ENCODE measurements around the gene MPP2. TPM values are rescaled to one million over a fixed set of nuclear protein-coding genes. Genes with fewer than 3 reads are reported as not detected.
"Not testable (repeated sequence)": the region's sequence is repeated elsewhere in the genome, so short reads cannot be mapped to it uniquely, and the experiment has no call there.

Gene MPP2
- total and polyA plus RNA-seq, 11 donors = 6.7 to 22.3 (median 13.6) TPM

- peaks cover 0 to 3% (median 0%) of the 10 kb centered on the region in 9 donors for H3K27me3 ChIP-seq
- ATAC-seq = peak; percentile 94 to 98 (median 97)
- no peaks in the 10 kb centered on the region for H3K9me3 ChIP-seq
- H3K36me3 ChIP-seq = peaks cover 0 to 15% (median 5%) of the 10 kb centered on the region in 9 donors
- H3K27ac ChIP-seq = no peak overlapping the region
- intact Hi-C loops (cut with DNase I) = no loop called here
- H3K4me3 ChIP-seq = peak overlapping the region; percentile 5 to 64 (median 51)
- TF ChIP-seq POLR2A (IDR thresholded peaks at IDR 0.05) = no peak
- TF ChIP-seq CTCF (IDR thresholded peaks at IDR 0.05) = no peak
- 0 to 2% (median 2%) methylated on average over 14 to 31 of the region's 31 CpGs for WGBS, 4 donors
- peak; percentile 86 to 93 (median 90) for DNase-seq
- peaks cover 0 to 20% (median 12%) of the 10 kb centered on the region in 12 donors for H3K4me1 ChIP-seq
Measured at GRCh38 chr17:43900183-43900857, 7.0 kb downstream of the MPP2 start.

GRCh38 chr17:43898446-43898845, 8.9 kb downstream of the MPP2 start:
- WGBS, 4 donors = 30 to 77% (median 63%) methylated on average over 1 of the region's 1 CpG
- intact Hi-C loops (cut with DNase I) = no loop called here

DNA sequence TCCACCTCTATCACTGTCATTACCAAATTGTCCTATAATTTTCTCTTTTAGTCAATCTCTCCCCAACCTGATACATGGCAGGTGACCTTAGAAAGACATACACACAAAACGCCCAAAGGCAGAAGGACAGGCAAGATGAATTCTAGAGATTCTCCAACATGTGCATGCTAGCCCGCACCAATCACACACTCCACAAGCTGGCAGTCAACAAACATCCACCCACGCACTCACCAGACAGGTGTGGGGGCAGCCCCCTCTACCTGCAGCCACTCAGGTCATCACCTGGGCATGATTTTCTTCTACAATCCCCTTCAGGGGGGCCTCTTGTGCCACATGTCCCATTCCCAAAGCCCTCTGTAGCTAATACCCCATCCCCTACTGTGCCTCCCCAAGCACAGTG, 9.5 kb downstream of the MPP2 start:
- peaks cover 0 to 20% (median 3%) of the 10 kb centered on the region in 9 donors for H3K36me3 ChIP-seq
- H3K27ac ChIP-seq = no peak overlapping the region
- ATAC-seq (no peak), DNase-seq (no peak)
- intact Hi-C loops (cut with DNase I) = no loop called here
- no peak overlapping the region for H3K4me3 ChIP-seq
- no peaks in the 10 kb centered on the region for H3K9me3 ChIP-seq
- 90 to 98% (median 93%) methylated on average over 3 of the region's 3 CpGs for WGBS, 4 donors
- peaks cover 0 to 19% (median 12%) of the 10 kb centered on the region in 12 donors for H3K4me1 ChIP-seq
- no peaks in the 10 kb centered on the region for H3K27me3 ChIP-seq
- TF ChIP-seq CTCF (IDR thresholded peaks at IDR 0.05) (no peak), POLR2A (IDR thresholded peaks at IDR 0.05) (no peak)

More at GRCh38 chr17:43898446-43898845, 8.9 kb downstream of the MPP2 start:
- no peak for ATAC-seq
- no peak overlapping the region for H3K4me3 ChIP-seq
- TF ChIP-seq CTCF (IDR thresholded peaks at IDR 0.05) (no peak), POLR2A (IDR thresholded peaks at IDR 0.05) (no peak)
- H3K27ac ChIP-seq = no peak overlapping the region
- H3K27me3 ChIP-seq = no peaks in the 10 kb centered on the region
- no peak for DNase-seq
- peaks cover 0 to 20% (median 3%) of the 10 kb centered on the region in 9 donors for H3K36me3 ChIP-seq
- H3K4me1 ChIP-seq = peaks cover 0 to 19% (median 12%) of the 10 kb centered on the region in 12 donors
- no peaks in the 10 kb centered on the region for H3K9me3 ChIP-seq

DNA sequence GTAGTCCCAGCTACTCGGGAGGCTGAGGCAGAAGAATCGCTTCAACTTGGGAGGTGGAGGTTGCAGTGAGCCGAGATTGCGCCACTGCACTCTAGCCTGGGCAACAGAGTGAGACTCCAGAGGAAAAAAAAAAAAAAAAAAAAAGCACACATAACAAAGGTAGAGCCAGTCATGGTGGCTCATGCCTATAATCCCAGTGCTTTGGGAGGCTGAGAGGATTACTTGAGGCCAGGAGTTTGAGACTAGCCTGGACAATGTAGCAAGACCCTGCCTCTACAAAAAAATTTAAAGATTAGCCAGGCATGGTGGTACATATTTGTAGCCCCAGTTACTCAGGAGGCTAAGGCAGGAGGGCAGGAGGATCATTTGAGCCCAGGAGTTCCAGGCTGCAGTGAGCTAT, 12.8 kb downstream of the MPP2 start:
- H3K27me3 ChIP-seq; H3K9me3 ChIP-seq; intact Hi-C loops (cut with DNase I); H3K4me1 ChIP-seq; ATAC-seq; DNase-seq; H3K27ac ChIP-seq; H3K4me3 ChIP-seq: not testable (repeated sequence)
- peaks cover 0 to 20% (median 3%) of the 10 kb centered on the region in 9 donors for H3K36me3 ChIP-seq
- WGBS, 4 donors = 89 to 98% (median 93%) methylated on average over 4 of the region's 4 CpGs

GRCh38 chr17:43892647-43892952, 14.7 kb downstream of the MPP2 start:
- Histone ChIP-seq H3K27ac (no peak overlapping the region), H3K27me3 (no peaks in the 10 kb centered on the region), H3K4me1 (no peaks in the 10 kb centered on the region), H3K4me3 (no peak overlapping the region), H3K9me3 (no peaks in the 10 kb centered on the region), H3K36me3 (peaks cover 0 to 16% (median 3%) of the 10 kb centered on the region in 9 donors)
- no peak for ATAC-seq
- WGBS, 4 donors = 43 to 58% (median 53%) methylated on average over 4 of the region's 4 CpGs
- intact Hi-C loops (cut with DNase I) = no loop called here
- TF ChIP-seq POLR2A (IDR thresholded peaks at IDR 0.05) (no peak), CTCF (IDR thresholded peaks at IDR 0.05) (no peak)
- no peak for DNase-seq
